ENCODE results near the gene FBLN1. TPM values are rescaled to one million over a fixed set of nuclear protein-coding genes. Genes with fewer than 3 reads are reported as not detected.

FBLN1 gene
- total and polyA plus RNA-seq, 2 of the 8 experiments (the other 6 are each of a cell fraction or from before 2014, with no cell fraction given) = 159 to 168 TPM

GRCh38 chr22:45516163-45516562 lies 13.5 kb downstream of the FBLN1 start (continued):
- no peak for TF ChIP-seq RAD21 (IDR thresholded peaks at IDR 0.05 in 1 of 2, conservative IDR thresholded peaks at IDR 0.05 in 1 of 2; ENCODE audit: low read depth in 2 of 2, low read length in 2 of 2)
- no peak for TF ChIP-seq CHD7 (IDR thresholded peaks at IDR 0.05; ENCODE audit: insufficient replicate concordance, low read length)
- TF ChIP-seq MAFK (IDR thresholded peaks at IDR 0.05; ENCODE audit: low read depth, low read length) = no peak
- TF ChIP-seq TAF7 (optimal IDR thresholded peaks at IDR 0.05; ENCODE audit: borderline replicate concordance, low read depth, low read length) = no peak

Measured in H1 (cell line).